Prostate gland (tissue), 2 donors: ENCODE data around the gene MED12L. TPM values are rescaled to one million over a fixed set of nuclear protein-coding genes. Genes with fewer than 3 reads are reported as not detected.

Experiments
- DNase-seq: peaks from one replicate; pipeline ENCODE4 v3.0.0-alpha.2; 2019; ENCODE audit warnings: low spot score
- H3K27ac ChIP-seq, 2 donors: fragments of 200-600 bp; sonication (generic); 2 replicates each; pipeline ENCODE4 v1.5.1; 2017 to 2019
- H3K27me3 ChIP-seq: fragments of 200-600 bp; sonication (generic); replicated peaks from 2 replicates; pipeline ENCODE4 v1.5.1; 2019; ENCODE audit not compliant: insufficient read depth
- H3K36me3 ChIP-seq, 2 donors: fragments of 200-600 bp; sonication (generic); 1 replicate in 1 of 2; 2 replicates in 1 of 2; pipeline versions ENCODE4 v1.5.1 to v1.8.1; 2017 to 2019
- H3K4me1 ChIP-seq: fragments of 200-600 bp; sonication (generic); replicated peaks from 2 replicates; pipeline ENCODE4 v1.5.1; 2019
- H3K4me3 ChIP-seq, 2 donors: fragments of 200-600 bp; sonication (generic); 2 replicates each; pipeline ENCODE4 v1.5.1; 2017 to 2019
- H3K9me3 ChIP-seq: fragments of 200-600 bp; sonication (generic); 2 replicates; pipeline ENCODE4 v1.5.1; 2017
- CTCF ChIP-seq, 4 experiments: fragments of 200-600 bp in 2 of 4; fragments of 450-650 bp in 2 of 4; sonication (generic) in 2 of 4; IDR thresholded peaks; 1 replicate in 3 of 4; 2 replicates in 1 of 4; pipeline ENCODE4 v1.5.1; 2016 to 2019; ENCODE audit warnings: antibody characterized with exemption in 4 of 4, mild to moderate bottlenecking in 2 of 4, moderate library complexity in 2 of 4
- POLR2A ChIP-seq: fragments of 450-650 bp; IDR thresholded peaks from one replicate; pipeline ENCODE4 v1.6.1; 2016; ENCODE audit warnings: antibody characterized with exemption, mild to moderate bottlenecking
- POLR2AphosphoS5 ChIP-seq: sonication (generic); formaldehyde crosslinking; IDR thresholded peaks from one replicate; pipeline ENCODE4 v1.6.1; 2017; ENCODE audit warnings: antibody characterized with exemption
- WGBS: methylation state at CpG from one replicate; pipeline ENCODE4 v1.1.5; 2018; 5-methylcytosine and 5-hydroxymethylcytosine counted together
- intact Hi-C: fragments of 100-400 bp; cut with DNase I; formaldehyde crosslinking; loops from one replicate; pipeline ENCODE4 v1.14.2; 2022
- total RNA-seq, 2 donors: library from RNA; depleted of rRNA; stranded (reverse); fragments of >200 nt; gene quantifications; one replicate each; pipeline ENCODE4 v1.1.0, GENCODE V29; 2016

MED12L gene
- total RNA-seq, 2 donors from 2014 or later = 3.6 to 4.3 TPM

- H3K27ac ChIP-seq = no peak overlapping the region
- TF ChIP-seq POLR2AphosphoS5 (no peak), CTCF (IDR thresholded peaks at IDR 0.05) (no peak), POLR2A (no peak)
- no peaks in the 10 kb centered on the region for H3K4me1 ChIP-seq
- intact Hi-C loops = no loop called here
- no peak for DNase-seq
- H3K27me3 ChIP-seq = no peaks in the 10 kb centered on the region
- no peak overlapping the region for H3K4me3 ChIP-seq
- H3K9me3 ChIP-seq = no peaks in the 10 kb centered on the region
- no peaks in the 10 kb centered on the region for H3K36me3 ChIP-seq
These were observed 221.7 kb downstream of the MED12L start for GRCh38 chr3:151307131-151307530.

GRCh38 chr3:151307583-151308488 lies 222.4 kb downstream of the MED12L start:
- DNase-seq = no peak
- WGBS = 85% methylated on average over 1 of the region's 1 CpG
- no peak for TF ChIP-seq CTCF (IDR thresholded peaks at IDR 0.05)
- TF ChIP-seq POLR2A = no peak
- TF ChIP-seq POLR2AphosphoS5 = no peak
- Histone ChIP-seq H3K4me1 (no peaks in the 10 kb centered on the region), H3K27me3 (no peaks in the 10 kb centered on the region), H3K4me3 (no peak overlapping the region), H3K9me3 (no peaks in the 10 kb centered on the region), H3K36me3 (no peaks in the 10 kb centered on the region), H3K27ac (no peak overlapping the region)
- intact Hi-C loops = no loop called here

GRCh38 chr3:151309566-151309965 lies 224.1 kb downstream of the MED12L start:
- whole genome bisulfite sequencing = 98% methylated on average over 2 of the region's 2 CpGs
- H3K36me3 ChIP-seq = no peaks in the 10 kb centered on the region
- no peak overlapping the region for H3K4me3 ChIP-seq
- H3K27ac ChIP-seq = no peak overlapping the region
- no peak for DNase-seq
- H3K9me3 ChIP-seq = no peaks in the 10 kb centered on the region
- no peaks in the 10 kb centered on the region for H3K27me3 ChIP-seq
- intact Hi-C loops = no loop called here
- no peaks in the 10 kb centered on the region for H3K4me1 ChIP-seq
- TF ChIP-seq POLR2AphosphoS5 (no peak), POLR2A (no peak), CTCF (IDR thresholded peaks at IDR 0.05) (no peak)

- no peaks in the 10 kb centered on the region for H3K9me3 ChIP-seq
- 85% methylated on average over 3 of the region's 3 CpGs for WGBS
- DNase-seq = no peak
- intact Hi-C loops = no loop called here
- H3K4me1 ChIP-seq = no peaks in the 10 kb centered on the region
- no peak overlapping the region for H3K4me3 ChIP-seq
- TF ChIP-seq POLR2AphosphoS5 (no peak), POLR2A (no peak), CTCF (IDR thresholded peaks at IDR 0.05) (no peak)
- no peaks in the 10 kb centered on the region for H3K36me3 ChIP-seq
- H3K27me3 ChIP-seq = no peaks in the 10 kb centered on the region
- no peak overlapping the region for H3K27ac ChIP-seq
These were observed 227.5 kb downstream of the MED12L start for GRCh38 chr3:151312972-151313371.

- no peak for DNase-seq
- TF ChIP-seq CTCF (IDR thresholded peaks at IDR 0.05) = no peak
- TF ChIP-seq POLR2AphosphoS5 = no peak
- WGBS = 92% methylated on average over 2 of the region's 2 CpGs
- Histone ChIP-seq H3K27ac (no peak overlapping the region), H3K4me3 (no peak overlapping the region), H3K36me3 (no peaks in the 10 kb centered on the region), H3K9me3 (no peaks in the 10 kb centered on the region), H3K4me1 (no peaks in the 10 kb centered on the region), H3K27me3 (no peaks in the 10 kb centered on the region)
- intact Hi-C loops = no loop called here
These were observed 228.7 kb downstream of the MED12L start for GRCh38 chr3:151314137-151314536.
